DMS53 (cell line): ENCODE data around the gene B4GALT5.

Experiments
- DNase-seq: peaks from one replicate; lab custom pipeline; 2025; lab: John Stamatoyannopoulos, UW

Gene B4GALT5

GRCh38 chr20:49657118-49657901 is 56.4 kb downstream of the B4GALT5 start:
- no peak for DNase-seq

- peak; percentile 94 for DNase-seq
These were observed 57.4 kb downstream of the B4GALT5 start for GRCh38 chr20:49656304-49656703.

- DNase-seq = no peak
These were observed 59.7 kb downstream of the B4GALT5 start for GRCh38 chr20:49653925-49654434.

GRCh38 chr20:49649672-49650071 is 64.0 kb downstream of the B4GALT5 start:
- no peak for DNase-seq

GRCh38 chr20:49647550-49647949 is 66.1 kb downstream of the B4GALT5 start:
- DNase-seq = no peak

- DNase-seq = no peak
These were observed 67.2 kb downstream of the B4GALT5 start for GRCh38 chr20:49646528-49646927.

- DNase-seq = no peak
These were observed 67.6 kb downstream of the B4GALT5 start for GRCh38 chr20:49646126-49646525.

- DNase-seq = no peak
These were observed 68.6 kb downstream of the B4GALT5 start for GRCh38 chr20:49644980-49645565.

- DNase-seq = no peak
These were observed 70.9 kb downstream of the B4GALT5 start for GRCh38 chr20:49642816-49643215.

- DNase-seq = peak; percentile 69
These were observed 71.7 kb downstream of the B4GALT5 start for GRCh38 chr20:49641683-49642656.

- DNase-seq = no peak
These were observed 76.5 kb downstream of the B4GALT5 start for GRCh38 chr20:49637046-49637637.

GRCh38 chr20:49636447-49636846 is 77.2 kb downstream of the B4GALT5 start:
- DNase-seq = no peak

- no peak for DNase-seq
These were observed 77.8 kb downstream of the B4GALT5 start for GRCh38 chr20:49635866-49636265.

- peak; percentile 11 for DNase-seq
These were observed 78.5 kb downstream of the B4GALT5 start for GRCh38 chr20:49635166-49635565.

GRCh38 chr20:49634116-49634515 is 79.6 kb downstream of the B4GALT5 start:
- DNase-seq = no peak

- no peak for DNase-seq
These were observed 80.0 kb downstream of the B4GALT5 start for GRCh38 chr20:49633643-49634042.

GRCh38 chr20:49633023-49633422 is 80.7 kb downstream of the B4GALT5 start:
- no peak for DNase-seq

- no peak for DNase-seq
These were observed 81.7 kb downstream of the B4GALT5 start for GRCh38 chr20:49631856-49632418.

- DNase-seq = no peak
These were observed 82.5 kb downstream of the B4GALT5 start for GRCh38 chr20:49631061-49631716.

- DNase-seq = no peak
These were observed 83.2 kb downstream of the B4GALT5 start for GRCh38 chr20:49630396-49630951.

GRCh38 chr20:49629606-49630005 is 84.1 kb downstream of the B4GALT5 start:
- no peak for DNase-seq
